Measurements from ENCODE around the gene SIPA1L3. TPM values are rescaled to one million over a fixed set of nuclear protein-coding genes. Genes with fewer than 3 reads are reported as not detected.

The SIPA1L3 gene
- total and polyA plus RNA-seq, 2 experiments from 2014 or later: 9.3 to 30.3 TPM

GRCh38 chr19:37950471-37951175 lies 43.6 kb downstream of the SIPA1L3 start:
- Histone ChIP-seq H3K4me1 (ENCODE audit: low read depth) (peaks cover 3% of the 10 kb centered on the region), H3K4me3 (no peak overlapping the region), H3K36me3 (no peaks in the 10 kb centered on the region), H3K27me3 (no peaks in the 10 kb centered on the region), H3K27ac (no peak overlapping the region), H3K9me3 (ENCODE audit: low read depth) (no peaks in the 10 kb centered on the region)
- no peak for TF ChIP-seq CTCF (IDR thresholded peaks at IDR 0.05; ENCODE audit: low read depth, low read length)
- no peak for DNase-seq (ENCODE audit: low read depth in 1 of 2, low spot score in 1 of 2)

GRCh38 chr19:37951816-37952210 lies 44.8 kb downstream of the SIPA1L3 start:
- DNase-seq (ENCODE audit: low read depth in 1 of 2, low spot score in 1 of 2): no peak
- TF ChIP-seq CTCF (IDR thresholded peaks at IDR 0.05; ENCODE audit: low read depth, low read length): no peak
- no peak overlapping the region for H3K4me3 ChIP-seq
- no peaks in the 10 kb centered on the region for H3K9me3 ChIP-seq (ENCODE audit: low read depth)
- H3K27ac ChIP-seq: no peak overlapping the region
- H3K27me3 ChIP-seq: no peaks in the 10 kb centered on the region
- H3K4me1 ChIP-seq (ENCODE audit: low read depth): peaks cover 3% of the 10 kb centered on the region
- H3K36me3 ChIP-seq: no peaks in the 10 kb centered on the region

GRCh38 chr19:37953171-37953917 lies 46.3 kb downstream of the SIPA1L3 start:
- Histone ChIP-seq H3K9me3 (ENCODE audit: low read depth) (no peaks in the 10 kb centered on the region), H3K4me3 (no peak overlapping the region), H3K36me3 (no peaks in the 10 kb centered on the region), H3K27me3 (no peaks in the 10 kb centered on the region), H3K27ac (peak overlapping the region; percentile 12), H3K4me1 (ENCODE audit: low read depth) (no peaks in the 10 kb centered on the region)
- DNase-seq (ENCODE audit: low read depth in 1 of 2, low spot score in 1 of 2): peak in 1 of 2 donors; percentile 50
- TF ChIP-seq CTCF (IDR thresholded peaks at IDR 0.05; ENCODE audit: low read depth, low read length): no peak

GRCh38 chr19:37953918-37954303 lies 46.9 kb downstream of the SIPA1L3 start:
- no peak overlapping the region for H3K27ac ChIP-seq
- no peaks in the 10 kb centered on the region for H3K36me3 ChIP-seq
- no peak for DNase-seq (ENCODE audit: low read depth in 1 of 2, low spot score in 1 of 2)
- no peaks in the 10 kb centered on the region for H3K4me1 ChIP-seq (ENCODE audit: low read depth)
- H3K27me3 ChIP-seq: no peaks in the 10 kb centered on the region
- TF ChIP-seq CTCF (IDR thresholded peaks at IDR 0.05; ENCODE audit: low read depth, low read length): no peak
- no peaks in the 10 kb centered on the region for H3K9me3 ChIP-seq (ENCODE audit: low read depth)
- no peak overlapping the region for H3K4me3 ChIP-seq

- no peak overlapping the region for H3K27ac ChIP-seq
- H3K4me3 ChIP-seq: no peak overlapping the region
- DNase-seq (ENCODE audit: low read depth in 1 of 2, low spot score in 1 of 2): peak in 1 of 2 donors; percentile 35
- TF ChIP-seq CTCF (IDR thresholded peaks at IDR 0.05; ENCODE audit: low read depth, low read length): no peak
- no peaks in the 10 kb centered on the region for H3K4me1 ChIP-seq (ENCODE audit: low read depth)
- no peaks in the 10 kb centered on the region for H3K27me3 ChIP-seq
- H3K9me3 ChIP-seq (ENCODE audit: low read depth): no peaks in the 10 kb centered on the region
- H3K36me3 ChIP-seq: no peaks in the 10 kb centered on the region
These were observed 47.4 kb downstream of the SIPA1L3 start for GRCh38 chr19:37954421-37954874.
